ENCODE results near the gene HPSE2. TPM values are rescaled to one million over a fixed set of nuclear protein-coding genes. Genes with fewer than 3 reads are reported as not detected.

HPSE2 gene
- total and polyA plus RNA-seq, 2 donors (not counting 1 experiment from before 2014, with no cell fraction given) = not detected

DNA sequence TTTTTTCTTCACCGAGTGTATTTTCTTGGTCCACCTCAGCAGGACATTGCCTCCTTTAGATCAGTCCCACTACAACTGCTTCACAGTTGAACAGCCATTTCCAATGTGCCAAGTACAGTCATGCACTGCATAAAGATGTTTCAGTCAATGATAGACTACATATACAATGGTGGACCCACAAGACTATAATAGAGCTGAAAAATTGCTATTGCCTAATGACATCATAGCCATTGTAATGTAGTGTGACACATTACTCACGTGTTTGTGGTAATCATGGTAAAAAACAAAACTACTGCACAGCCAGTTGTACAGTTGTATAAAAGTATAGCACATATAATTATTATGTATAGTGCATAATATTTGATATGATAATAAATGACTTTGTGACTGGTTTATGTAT, 675.1 kb downstream of the HPSE2 start:
- no peak for TF ChIP-seq EZH2 (IDR thresholded peaks at IDR 0.05; ENCODE audit: borderline replicate concordance, insufficient read depth, low read depth, low read length, poor library complexity, severe bottlenecking)
- TF ChIP-seq, protein P1, sequence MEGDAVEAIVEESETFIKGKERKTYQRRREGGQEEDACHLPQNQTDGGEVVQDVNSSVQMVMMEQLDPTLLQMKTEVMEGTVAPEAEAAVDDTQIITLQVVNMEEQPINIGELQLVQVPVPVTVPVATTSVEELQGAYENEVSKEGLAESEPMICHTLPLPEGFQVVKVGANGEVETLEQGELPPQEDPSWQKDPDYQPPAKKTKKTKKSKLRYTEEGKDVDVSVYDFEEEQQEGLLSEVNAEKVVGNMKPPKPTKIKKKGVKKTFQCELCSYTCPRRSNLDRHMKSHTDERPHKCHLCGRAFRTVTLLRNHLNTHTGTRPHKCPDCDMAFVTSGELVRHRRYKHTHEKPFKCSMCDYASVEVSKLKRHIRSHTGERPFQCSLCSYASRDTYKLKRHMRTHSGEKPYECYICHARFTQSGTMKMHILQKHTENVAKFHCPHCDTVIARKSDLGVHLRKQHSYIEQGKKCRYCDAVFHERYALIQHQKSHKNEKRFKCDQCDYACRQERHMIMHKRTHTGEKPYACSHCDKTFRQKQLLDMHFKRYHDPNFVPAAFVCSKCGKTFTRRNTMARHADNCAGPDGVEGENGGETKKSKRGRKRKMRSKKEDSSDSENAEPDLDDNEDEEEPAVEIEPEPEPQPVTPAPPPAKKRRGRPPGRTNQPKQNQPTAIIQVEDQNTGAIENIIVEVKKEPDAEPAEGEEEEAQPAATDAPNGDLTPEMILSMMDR (IDR thresholded peaks at IDR 0.05) = no peak
- DNase-seq = no peak
- Histone ChIP-seq H3K79me2 (ENCODE audit: control insufficient read depth, insufficient read depth, low read length) (no peaks in the 10 kb centered on the region), H3K27me3 (replicated peaks in 1 of 4; ENCODE audit: control extremely low read depth in 1 of 4, control insufficient read depth in 3 of 4, insufficient read depth in 4 of 4, low read length in 3 of 4) (no peaks in the 10 kb centered on the region), H3K9ac (ENCODE audit: low read length) (no peak overlapping the region), H3K4me1 (ENCODE audit: control insufficient read depth in 2 of 2, insufficient read depth in 2 of 2, low read length in 2 of 2) (no peaks in the 10 kb centered on the region), H3K27ac (ENCODE audit: low read length in 2 of 2) (no peak overlapping the region), H3K9me3 (ENCODE audit: control extremely low read depth in 1 of 3, control insufficient read depth in 2 of 3, insufficient read depth in 1 of 3, low read length in 2 of 3) (no peaks in the 10 kb centered on the region), H2AFZ (ENCODE audit: insufficient read depth, low read depth, low read length, poor library complexity, severe bottlenecking) (no peak overlapping the region), H3K4me3 (ENCODE audit: control extremely low read depth in 1 of 5, extremely low read depth in 1 of 5, insufficient read depth in 1 of 5, low read depth in 2 of 5, low read length in 4 of 5) (no peak overlapping the region), H3K4me2 (replicated peaks; ENCODE audit: low read depth, low read length, poor library complexity, severe bottlenecking) (no peak overlapping the region), H4K20me1 (ENCODE audit: control insufficient read depth, insufficient read depth, low read length, poor library complexity, severe bottlenecking) (no peaks in the 10 kb centered on the region), H3K36me3 (replicated peaks in 1 of 2; ENCODE audit: control extremely low read depth in 1 of 2, control insufficient read depth in 1 of 2, extremely low read depth in 1 of 2, insufficient read depth in 2 of 2, low read length in 1 of 2) (no peaks in the 10 kb centered on the region)
- intact Hi-C loops (cut with micrococcal nuclease) = no loop called here
- no peak overlapping the region for H3K27ac Mint-ChIP-seq
- peaks cover 13% of the 10 kb centered on the region for H3K27me3 Mint-ChIP-seq
- ATAC-seq (ENCODE audit: low read depth) = no peak
- no peak overlapping the region for H3K4me3 Mint-ChIP-seq
- CTCF ChIA-PET = no interaction called here
- WGBS (ENCODE audit: insufficient coverage) = 90% methylated on average over 1 of the region's 2 CpGs
- H3K9me3 Mint-ChIP-seq (ENCODE audit: insufficient read depth) = no peaks in the 10 kb centered on the region
- H3K4me1 Mint-ChIP-seq = no peaks in the 10 kb centered on the region
- POLR2A ChIA-PET = no interaction called here

GRCh38 chr10:98556061-98556460, 679.6 kb downstream of the HPSE2 start:
- Mint-ChIP-seq H3K4me1 (no peaks in the 10 kb centered on the region), H3K27me3 (peaks cover 23% of the 10 kb centered on the region), H3K4me3 (no peak overlapping the region), H3K9me3 (ENCODE audit: insufficient read depth) (no peaks in the 10 kb centered on the region), H3K27ac (no peak overlapping the region)
- Histone ChIP-seq H2AFZ (ENCODE audit: insufficient read depth, low read depth, low read length, poor library complexity, severe bottlenecking) (no peak overlapping the region), H4K20me1 (ENCODE audit: control insufficient read depth, insufficient read depth, low read length, poor library complexity, severe bottlenecking) (no peaks in the 10 kb centered on the region), H3K36me3 (replicated peaks in 1 of 2; ENCODE audit: control extremely low read depth in 1 of 2, control insufficient read depth in 1 of 2, extremely low read depth in 1 of 2, insufficient read depth in 2 of 2, low read length in 1 of 2) (no peaks in the 10 kb centered on the region), H3K27ac (ENCODE audit: low read length in 2 of 2) (no peak overlapping the region), H3K9me3 (ENCODE audit: control extremely low read depth in 1 of 3, control insufficient read depth in 2 of 3, insufficient read depth in 1 of 3, low read length in 2 of 3) (no peaks in the 10 kb centered on the region), H3K4me1 (ENCODE audit: control insufficient read depth in 2 of 2, insufficient read depth in 2 of 2, low read length in 2 of 2) (no peaks in the 10 kb centered on the region), H3K9ac (ENCODE audit: low read length) (no peak overlapping the region), H3K79me2 (ENCODE audit: control insufficient read depth, insufficient read depth, low read length) (no peaks in the 10 kb centered on the region), H3K4me3 (ENCODE audit: control extremely low read depth in 1 of 5, extremely low read depth in 1 of 5, insufficient read depth in 1 of 5, low read depth in 2 of 5, low read length in 4 of 5) (no peak overlapping the region), H3K27me3 (replicated peaks in 1 of 4; ENCODE audit: control extremely low read depth in 1 of 4, control insufficient read depth in 3 of 4, insufficient read depth in 4 of 4, low read length in 3 of 4) (no peaks in the 10 kb centered on the region), H3K4me2 (replicated peaks; ENCODE audit: low read depth, low read length, poor library complexity, severe bottlenecking) (no peak overlapping the region)
- ChIA-PET POLR2A (no interaction called here), CTCF (no interaction called here)
- no CpG with 5 or more reads among the region's 3 CpGs for WGBS (ENCODE audit: insufficient coverage)
- intact Hi-C loops (cut with micrococcal nuclease) = no loop called here
- TF ChIP-seq, protein P1 (IDR thresholded peaks at IDR 0.05) = no peak
- TF ChIP-seq EZH2 (IDR thresholded peaks at IDR 0.05; ENCODE audit: borderline replicate concordance, insufficient read depth, low read depth, low read length, poor library complexity, severe bottlenecking) = no peak
- ATAC-seq (ENCODE audit: low read depth) (no peak), DNase-seq (no peak)
